GM12878 (cell line): Measurements from ENCODE around the gene ADAMTS18. TPM values are rescaled to one million over a fixed set of nuclear protein-coding genes. Genes with fewer than 3 reads are reported as not detected.

Source experiments
- ATAC-seq: fragments of 200-7000 bp; cut with Tn5 transposase; 3 replicates; pipeline ENCODE4 v1.9.1; 2020; ENCODE audit warnings: mild to moderate bottlenecking, moderate library complexity
- BruUV-seq: library from RNA; stranded (reverse); fragments of 400-500 nt; replicated peaks from 2 replicates; lab custom pipeline; 2021; lab: Mats Ljungman, UMichigan
- CTCF ChIA-PET: fragments of 300-600 bp; sonication (Branson Sonifier 250); formaldehyde crosslinking; extraction: SDS; loops from one replicate; lab custom pipeline; 2021; ENCODE audit warnings: inconsistent platforms; lab: Yijun Ruan, JAX
- POLR2A ChIA-PET: fragments of 350-600 bp; formaldehyde crosslinking; extraction: SDS; loops from one replicate; lab custom pipeline; 2021; ENCODE audit warnings: inconsistent platforms; lab: Charles Lee
- RAD21 ChIA-PET: fragments of 300-600 bp; sonication (Branson Sonifier 250); formaldehyde crosslinking; loops from one replicate; lab custom pipeline; 2023; ENCODE audit warnings: antibody characterized with exemption; ENCODE audit not compliant: unreplicated experiment; lab: Charles Lee
- SMC1A ChIA-PET: fragments of 300-600 bp; sonication (Branson Sonifier 250); formaldehyde crosslinking; loops from one replicate; lab custom pipeline; 2023; ENCODE audit not compliant: unreplicated experiment, uncharacterized antibody; lab: Charles Lee
- DNase-seq: peaks from one replicate; pipeline ENCODE4 v3.0.0-alpha.2; 2011; ENCODE audit warnings: low read depth, low spot score
- FAIRE-seq: peaks from 3 replicates; lab custom pipeline; 2011; peaks lifted over from hg19 to GRCh38; lab: Jason Lieb, UNC
- H2AFZ ChIP-seq: 2 replicates; pipeline ENCODE4 v1.6.0; 2011; ENCODE audit warnings: low read depth, low read length, control low read depth; ENCODE audit not compliant: control insufficient read depth
- H3K27ac ChIP-seq: 2 replicates; pipeline ENCODE4 v1.5.1; 2011; ENCODE audit warnings: control low read depth; ENCODE audit not compliant: control insufficient read depth, insufficient read depth
- H3K27me3 ChIP-seq, 2 experiments: replicated peaks in 1 of 2; 2 replicates each; pipeline versions ENCODE4 v1.6.0 to v1.6.1; 2011; ENCODE audit warnings: low read length in 1 of 2; ENCODE audit not compliant: control insufficient read depth in 2 of 2, insufficient read depth in 2 of 2
- H3K36me3 ChIP-seq, 2 experiments: 2 replicates each; pipeline ENCODE4 v1.5.1; 2011; ENCODE audit warnings: low read length in 1 of 2; ENCODE audit not compliant: control insufficient read depth in 2 of 2, insufficient read depth in 2 of 2
- H3K4me1 ChIP-seq: 2 replicates; pipeline ENCODE4 v1.6.1; 2011; ENCODE audit warnings: mild to moderate bottlenecking, low read length, moderate library complexity, mixed read lengths; ENCODE audit not compliant: control insufficient read depth, insufficient read depth
- H3K4me2 ChIP-seq: 2 replicates; pipeline ENCODE4 v1.6.0; 2011; ENCODE audit warnings: control low read depth; ENCODE audit not compliant: control insufficient read depth, insufficient read depth
- H3K4me3 ChIP-seq: fragments of 200-600 bp; sonication (generic); 2 replicates; pipeline ENCODE4 v1.5.1; 2016
- H3K79me2 ChIP-seq: 2 replicates; pipeline ENCODE4 v1.6.0; 2011; ENCODE audit warnings: low read length; ENCODE audit not compliant: control insufficient read depth, insufficient read depth
- H3K9ac ChIP-seq: 2 replicates; pipeline ENCODE4 v1.8.0; 2011; ENCODE audit warnings: low read length, control low read depth, mixed read lengths; ENCODE audit not compliant: control insufficient read depth, insufficient read depth
- H3K9me3 ChIP-seq: replicated peaks from 3 replicates; pipeline ENCODE4 v1.5.1; 2011; ENCODE audit warnings: mild to moderate bottlenecking, low read length; ENCODE audit not compliant: control insufficient read depth, insufficient read depth
- H4K20me1 ChIP-seq: 2 replicates; pipeline ENCODE4 v1.6.0; 2011; ENCODE audit not compliant: control insufficient read depth, insufficient read depth
- BACH1 ChIP-seq: fragments of 450-650 bp; IDR thresholded peaks from 2 replicates; pipeline ENCODE4 v1.6.1; 2017; ENCODE audit warnings: mild to moderate bottlenecking, borderline replicate concordance
- BCL3 ChIP-seq: IDR thresholded peaks from 2 replicates; pipeline ENCODE4 v1.6.1; 2011; ENCODE audit warnings: borderline replicate concordance, low read depth, mild to moderate bottlenecking, moderate library complexity, low read length; ENCODE audit not compliant: insufficient read depth, poor library complexity, severe bottlenecking
- CTCF ChIP-seq, 3 experiments: IDR thresholded peaks in 2 of 3; conservative IDR thresholded peaks in 1 of 3; 2 replicates each; pipeline ENCODE4 v1.5.1; 2011; ENCODE audit warnings: low read depth in 3 of 3, low read length in 3 of 3, mild to moderate bottlenecking in 3 of 3, control low read depth in 2 of 3, moderate library complexity in 2 of 3, inconsistent platforms in 1 of 3, mixed read lengths in 1 of 3; ENCODE audit not compliant: control insufficient read depth in 2 of 3, insufficient read depth in 1 of 3; ENCODE audit errors: extremely low read depth in 1 of 3
- HDAC6 ChIP-seq: fragments of 200-600 bp; sonication (generic); IDR thresholded peaks from one replicate; pipeline ENCODE4 v1.8.0; 2017; ENCODE audit warnings: antibody characterized with exemption; ENCODE audit not compliant: unreplicated experiment
- MLLT1 ChIP-seq: fragments of 450-650 bp; IDR thresholded peaks from 2 replicates; pipeline ENCODE4 v1.6.1; 2016; ENCODE audit warnings: mild to moderate bottlenecking
- NFYB ChIP-seq: IDR thresholded peaks from 2 replicates; pipeline ENCODE4 v1.6.1; 2011; ENCODE audit warnings: low read depth, mild to moderate bottlenecking, low read length, improper control_type of control experiment, moderate library complexity; ENCODE audit not compliant: insufficient read depth
- SIX5 ChIP-seq: IDR thresholded peaks from 2 replicates; pipeline ENCODE4 v1.6.1; 2011; ENCODE audit warnings: mild to moderate bottlenecking, low read depth, low read length, moderate library complexity; ENCODE audit not compliant: severe bottlenecking
- SMARCA5 ChIP-seq: fragments of 450-650 bp; IDR thresholded peaks from 2 replicates; pipeline ENCODE4 v1.6.1; 2017; ENCODE audit warnings: mild to moderate bottlenecking
- STAT1 ChIP-seq: fragments of 450-650 bp; conservative IDR thresholded peaks from 2 replicates; pipeline ENCODE4 v1.6.1; 2014; ENCODE audit warnings: antibody characterized with exemption, mild to moderate bottlenecking
- ZBTB33 ChIP-seq: fragments of 450-650 bp; IDR thresholded peaks from 2 replicates; pipeline ENCODE4 v1.6.1; 2017; ENCODE audit warnings: mild to moderate bottlenecking
- ZNF24 ChIP-seq: fragments of 450-650 bp; IDR thresholded peaks from 2 replicates; pipeline ENCODE4 v1.6.1; 2017; ENCODE audit warnings: antibody characterized with exemption, mild to moderate bottlenecking
- whole genome bisulfite sequencing: methylation state at CpG from one replicate; pipeline ENCODE4 v1.1.6; 2016; ENCODE audit warnings: low lambda C conversion rate; ENCODE audit not compliant: insufficient replicate concordance, insufficient coverage; ENCODE audit errors: missing lambda C conversion rate; 5-methylcytosine and 5-hydroxymethylcytosine counted together
- in situ Hi-C: fragments of 300-500 bp; cut with MboI; formaldehyde crosslinking; loops from 9 replicates; pipeline ENCODE4 v1.14.3; 2018; ENCODE audit warnings: mixed read lengths
- intact Hi-C: fragments of 100-400 bp; cut with micrococcal nuclease; formaldehyde crosslinking; loops from one replicate; pipeline ENCODE4 v1.14.2; 2022; ENCODE audit not compliant: unreplicated experiment
- polyA plus RNA-seq, 11 experiments: library from polyadenylated mRNA; depleted of rRNA in 4 of 11; unstranded in 6 of 11; stranded (reverse) in 5 of 11; fragments of >200 nt; fragmentation: Nextera tagmentation in 4 of 11; fragmentation: Illumina TruSeq in 1 of 11; extraction: Ambion mirVana in 4 of 11; extraction: Trizol in 1 of 11; gene quantifications; 1 replicate in 1 of 11; 2 replicates in 10 of 11; pipeline versions ENCODE4 v1.2.1 to v1.2.3, GENCODE V29; 2011 to 2016; ENCODE audit warnings: inconsistent platforms in 2 of 11, missing spikeins in 2 of 11, low read depth in 1 of 11
- total RNA-seq, 4 experiments: library from RNA; depleted of rRNA in 3 of 4; stranded (reverse); fragments of >200 nt in 3 of 4; fragmentation: Illumina TruSeq in 1 of 4; extraction: Trizol in 1 of 4; gene quantifications; 2 replicates each; pipeline versions ENCODE4 v1.2.1 to v1.2.3, GENCODE V29; 2013 to 2021

Gene ADAMTS18
- total and polyA plus RNA-seq, 10 of the 15 experiments (the other 5 are each of a cell fraction or from before 2014, with no cell fraction given) = not detected

GRCh38 chr16:77416939-77417480 lies 17.8 kb downstream of the ADAMTS18 start (continued):
- TF ChIP-seq CTCF (IDR thresholded peaks at IDR 0.05 in 2 of 3, conservative IDR thresholded peaks at IDR 0.05 in 1 of 3; ENCODE audit: control insufficient read depth in 2 of 3, extremely low read depth in 1 of 3, insufficient read depth in 1 of 3, low read depth in 3 of 3, low read length in 3 of 3) = no peak

- SMC1A ChIA-PET = no interaction called here
- WGBS = 88% methylated on average over 2 of the region's 2 CpGs
- Histone ChIP-seq H3K4me3 (no peak overlapping the region), H3K27me3 (no peaks in the 10 kb centered on the region), H3K79me2 (no peaks in the 10 kb centered on the region), H2AFZ (no peak overlapping the region), H4K20me1 (no peaks in the 10 kb centered on the region), H3K4me1 (no peaks in the 10 kb centered on the region), H3K36me3 (no peaks in the 10 kb centered on the region), H3K27ac (no peak overlapping the region), H3K4me2 (no peak overlapping the region), H3K9me3 (no peaks in the 10 kb centered on the region), H3K9ac (no peak overlapping the region)
- intact Hi-C loops (no loop called here), in situ Hi-C loops (no loop called here)
- no peak for FAIRE-seq
- RAD21 ChIA-PET = no interaction called here
- no peak for ATAC-seq
- CTCF ChIA-PET = no interaction called here
- no TSS peak for BruUV-seq
- POLR2A ChIA-PET = no interaction called here
- DNase-seq = no peak
- TF ChIP-seq BCL3 (no peak), NFYB (no peak), ZNF24 (no peak), ZBTB33 (no peak), SMARCA5 (no peak), MLLT1 (no peak), STAT1 (no peak), BACH1 (no peak), SIX5 (no peak), HDAC6 (no peak)
Observed at GRCh38 chr16:77414752-77415231, 20.0 kb downstream of the ADAMTS18 start.
